HG03520 (cell line): Measurements from ENCODE around the gene RNF141.

Experiments
- ATAC-seq: cut with Tn5 transposase; IDR thresholded peaks from one replicate; pipeline ENCODE4 v1.9.1; 2021; ENCODE audit warnings: mild to moderate bottlenecking, moderate library complexity; ENCODE audit not compliant: unreplicated experiment

The RNF141 gene

DNA sequence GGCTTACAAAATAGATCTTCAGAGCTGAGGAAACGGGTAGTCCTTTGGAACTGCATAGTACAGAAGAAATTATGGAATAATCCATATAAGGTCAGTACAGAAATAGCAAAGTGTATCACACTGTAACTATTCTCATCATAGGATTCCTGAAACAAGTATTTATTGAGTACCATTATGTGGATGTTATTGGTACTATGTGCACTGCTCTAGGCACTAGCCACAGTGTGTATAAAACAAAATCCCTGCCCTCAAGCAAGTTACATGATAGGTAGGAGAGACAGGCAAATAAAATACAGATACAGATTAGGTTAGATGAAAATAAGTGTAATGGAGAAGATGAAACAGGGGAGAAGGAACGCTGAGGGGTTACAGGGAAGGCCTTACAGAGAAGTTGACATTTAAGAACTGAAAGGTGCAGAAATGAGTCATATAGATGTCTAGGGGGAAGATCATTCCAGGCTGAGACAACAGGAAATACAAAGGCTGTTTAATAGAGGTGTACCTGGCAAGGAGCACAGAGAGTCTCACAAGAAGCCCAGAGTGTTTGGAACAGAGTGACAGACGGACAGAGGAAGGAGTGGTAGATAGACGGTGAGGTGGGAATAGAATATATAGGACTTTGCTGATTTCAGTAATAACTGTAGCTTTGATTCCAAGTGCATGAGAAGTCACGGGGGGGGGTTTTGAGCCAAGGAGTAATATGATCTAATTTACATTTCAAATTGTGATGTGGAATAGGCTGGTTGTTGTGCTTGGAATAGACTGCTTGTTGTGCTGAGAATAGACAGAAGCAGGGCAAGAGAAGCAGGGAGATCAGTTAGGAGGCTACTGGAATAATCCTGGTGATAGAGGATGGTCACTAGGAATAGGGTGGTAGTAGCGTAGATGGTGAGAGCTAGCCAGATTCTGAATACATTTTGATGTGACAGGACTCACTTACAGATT is 13.7 kb downstream of the RNF141 start:
- ATAC-seq, result no peak

DNA sequence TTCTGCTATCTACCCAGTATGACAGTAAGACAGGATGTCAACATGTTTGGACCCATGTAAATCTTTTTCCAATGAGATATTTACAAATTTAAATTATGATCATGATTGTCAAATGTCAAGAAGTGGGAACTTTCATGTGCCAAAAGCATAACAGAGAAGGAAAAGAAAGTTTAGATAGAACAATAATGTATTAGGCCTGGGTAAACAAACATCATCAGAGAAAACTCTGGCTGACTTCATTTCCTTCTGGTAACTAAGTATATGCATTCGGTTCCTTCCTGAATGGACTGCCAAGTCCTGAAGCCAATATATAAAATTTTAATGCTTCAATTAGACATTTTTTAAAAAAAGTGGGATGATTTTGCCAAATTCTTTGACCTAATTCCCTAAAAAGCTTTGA is 16.5 kb downstream of the RNF141 start:
- ATAC-seq, result no peak

DNA sequence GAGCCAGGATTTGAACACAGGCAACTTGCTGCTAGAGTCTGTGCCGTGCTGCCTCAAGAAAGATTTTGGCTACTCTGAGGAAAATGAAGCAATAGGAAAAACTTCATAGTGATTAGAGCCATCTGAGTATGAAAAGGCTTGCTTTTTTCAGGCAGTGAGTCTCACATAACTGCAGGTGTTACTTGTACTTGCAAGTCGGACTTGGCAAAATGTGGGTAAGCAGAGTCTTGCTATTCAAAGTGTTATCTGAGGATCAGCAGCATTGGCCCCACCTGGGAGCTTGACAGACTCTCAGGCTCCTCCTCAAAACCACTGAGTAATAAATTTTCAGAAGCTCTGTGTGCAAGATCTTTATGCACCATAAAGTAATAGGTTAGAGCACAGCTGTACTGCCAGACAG is 18.1 kb downstream of the RNF141 start:
- ATAC-seq, result no peak

DNA sequence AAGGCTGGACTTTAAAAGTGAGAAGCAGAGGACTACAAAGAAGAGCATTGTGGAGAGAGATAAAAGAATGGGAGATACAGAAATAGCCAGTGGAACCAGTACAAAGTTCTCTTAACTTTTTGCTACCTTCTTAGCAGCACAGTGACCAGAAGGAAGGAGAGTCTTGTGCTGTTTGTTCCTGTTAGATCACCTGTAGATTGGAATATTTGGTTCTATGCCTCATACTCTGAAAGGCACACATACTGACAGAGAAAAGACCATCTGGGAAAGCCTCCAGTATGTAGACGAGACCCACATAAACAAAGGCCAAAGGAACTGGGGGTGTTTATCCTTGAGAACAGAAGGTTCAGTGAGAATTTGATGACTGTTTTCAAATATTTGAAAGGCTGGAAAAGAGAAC is 18.7 kb downstream of the RNF141 start:
- ATAC-seq, result no peak

DNA sequence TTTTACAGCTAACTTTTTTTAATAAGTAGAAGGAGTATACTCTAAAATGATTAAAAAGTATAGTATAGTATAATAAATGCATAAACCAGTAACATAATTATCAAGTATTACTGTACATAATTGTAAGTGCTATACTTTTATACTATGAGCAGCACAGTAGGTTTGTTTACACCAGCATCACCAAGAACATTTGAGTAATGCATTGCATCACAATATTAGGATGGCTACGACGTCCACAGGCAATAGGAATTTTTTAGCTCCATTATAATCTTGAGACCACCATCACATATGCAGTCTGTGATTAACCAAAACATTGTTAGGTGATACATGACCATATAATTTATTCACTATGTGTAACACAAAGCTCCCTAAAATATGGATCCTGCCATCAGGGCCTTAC is 20.4 kb downstream of the RNF141 start:
- no peak for ATAC-seq

DNA sequence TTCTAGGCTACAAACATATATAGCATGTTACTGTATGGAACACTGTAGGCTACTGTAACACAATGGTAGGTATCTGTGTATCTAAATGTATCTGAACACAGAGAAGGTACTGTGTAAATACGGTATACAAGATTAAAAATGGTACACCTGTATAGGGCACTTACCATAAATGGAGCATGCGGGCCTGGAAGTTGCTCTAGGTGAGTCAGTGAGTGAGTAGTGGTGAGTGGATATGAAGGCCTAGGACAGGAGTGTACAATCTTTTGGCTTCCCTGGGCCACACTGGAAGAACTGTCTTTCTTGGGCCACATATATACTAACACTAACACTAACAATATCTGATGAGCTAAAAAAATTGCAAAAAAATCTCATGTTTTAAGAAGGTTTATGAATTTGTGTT is 21.4 kb downstream of the RNF141 start:
- ATAC-seq, result no peak

DNA sequence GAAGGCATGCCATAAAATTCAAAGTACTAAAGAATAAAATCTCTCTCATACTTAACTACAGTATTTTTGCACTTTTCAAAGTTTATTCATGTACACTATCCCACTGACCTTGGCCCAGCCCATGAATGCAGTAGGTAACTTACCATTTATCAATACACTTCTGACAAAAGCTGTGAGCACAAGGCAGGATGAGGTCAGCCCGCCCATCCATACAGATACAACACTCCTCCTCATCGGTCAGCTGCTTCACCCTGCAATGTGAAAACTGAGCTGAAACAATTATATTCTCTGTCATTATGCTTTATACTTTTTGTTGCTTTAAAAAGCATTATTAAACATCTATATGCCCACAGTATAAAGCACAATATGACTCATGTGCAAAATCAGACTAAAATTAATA is 22.1 kb downstream of the RNF141 start:
- ATAC-seq, result no peak

DNA sequence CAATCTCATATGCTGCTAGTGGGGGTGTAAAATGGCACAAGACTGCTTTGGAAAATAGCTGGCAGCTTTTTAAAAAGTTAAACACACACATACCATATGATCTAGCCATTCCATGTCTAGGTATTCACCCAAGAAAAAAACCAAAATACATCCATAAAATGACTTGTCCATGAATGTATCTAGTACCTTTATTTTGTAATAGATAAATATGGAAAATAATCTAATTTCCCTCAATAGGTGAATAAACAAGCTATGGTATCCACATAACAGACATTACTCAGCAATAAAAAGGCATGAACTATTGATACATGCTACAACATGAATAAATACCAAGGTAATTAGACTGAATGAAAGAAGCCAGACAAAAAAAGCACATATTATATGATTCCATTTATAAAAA is 22.9 kb downstream of the RNF141 start:
- no peak for ATAC-seq

DNA sequence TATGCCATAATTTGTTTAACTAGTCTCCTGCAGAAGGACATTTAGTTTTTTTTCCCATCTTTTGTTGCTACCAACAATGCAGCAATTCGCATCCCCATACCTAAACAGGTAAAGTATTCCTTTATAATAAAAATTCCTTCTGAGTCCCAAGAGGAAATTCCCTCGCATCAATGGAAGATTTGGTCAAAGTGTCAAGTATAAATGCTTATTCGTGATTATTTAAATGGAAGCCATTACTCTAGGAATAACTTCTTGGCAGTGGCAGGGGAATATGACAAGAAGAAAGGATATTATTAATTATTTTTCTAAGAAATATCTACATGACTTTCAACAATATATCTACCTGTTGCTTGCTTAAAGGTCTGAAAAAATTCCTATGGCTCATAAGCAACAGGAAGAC is 25.6 kb downstream of the RNF141 start:
- ATAC-seq, result no peak

DNA sequence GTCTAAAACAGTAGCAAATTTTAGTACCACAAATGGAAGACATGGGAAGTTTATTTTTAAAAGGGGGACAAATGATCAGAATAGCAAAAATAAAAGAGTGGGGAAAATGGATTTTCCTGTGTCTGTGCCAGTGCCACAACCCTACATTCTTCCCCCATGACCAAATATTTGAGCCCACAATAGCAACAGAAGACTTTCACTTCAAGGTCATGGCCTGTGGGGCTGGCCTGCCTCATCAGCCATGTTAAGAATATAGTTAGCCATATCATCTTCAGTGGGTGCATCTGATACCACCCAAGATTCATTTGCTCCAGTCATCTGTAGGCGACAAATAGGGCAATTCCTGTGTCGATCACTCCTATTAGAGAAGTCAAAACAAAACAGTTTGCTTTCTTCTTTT is 26.3 kb downstream of the RNF141 start:
- ATAC-seq, result no peak

DNA sequence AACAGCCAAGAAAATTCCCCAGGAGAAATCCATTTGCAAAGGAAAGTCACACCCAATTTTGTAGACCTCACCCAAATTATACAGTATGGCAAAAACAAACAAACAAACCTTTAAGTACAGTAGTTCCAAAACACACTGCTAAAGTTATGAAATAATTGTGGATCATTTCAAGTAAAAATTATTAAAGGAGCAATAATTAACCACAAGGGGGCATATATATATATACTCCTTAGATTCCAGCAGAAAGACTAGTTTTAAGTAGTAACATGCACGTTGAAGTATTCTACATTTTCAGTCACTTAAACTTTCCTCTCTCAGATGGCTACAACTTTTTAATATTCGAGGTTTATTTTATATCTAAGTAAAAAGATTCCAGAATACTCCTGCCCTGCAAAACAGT is 26.8 kb downstream of the RNF141 start:
- ATAC-seq, result no peak

DNA sequence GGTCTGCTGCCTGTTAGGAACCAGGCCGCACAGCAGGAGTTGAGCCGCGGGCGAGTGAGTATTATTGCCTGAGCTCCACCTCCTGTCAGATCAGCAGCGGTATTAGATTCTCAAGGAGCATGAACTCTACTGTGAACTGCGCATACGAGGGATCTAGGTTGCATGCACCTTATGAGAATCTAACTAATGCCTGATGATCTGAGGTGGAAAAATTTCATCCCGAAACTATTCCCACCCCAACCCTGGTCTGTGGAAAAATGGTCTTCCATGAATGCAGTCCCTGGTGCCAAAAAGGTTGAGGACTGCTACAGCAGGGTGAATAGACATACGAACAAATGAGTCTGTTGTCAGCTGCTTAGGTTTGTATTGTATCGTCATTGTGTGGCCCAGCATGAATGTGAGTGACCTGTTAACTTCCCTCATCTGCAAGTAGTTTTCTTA is 29.8 kb downstream of the RNF141 start:
- no peak for ATAC-seq

DNA sequence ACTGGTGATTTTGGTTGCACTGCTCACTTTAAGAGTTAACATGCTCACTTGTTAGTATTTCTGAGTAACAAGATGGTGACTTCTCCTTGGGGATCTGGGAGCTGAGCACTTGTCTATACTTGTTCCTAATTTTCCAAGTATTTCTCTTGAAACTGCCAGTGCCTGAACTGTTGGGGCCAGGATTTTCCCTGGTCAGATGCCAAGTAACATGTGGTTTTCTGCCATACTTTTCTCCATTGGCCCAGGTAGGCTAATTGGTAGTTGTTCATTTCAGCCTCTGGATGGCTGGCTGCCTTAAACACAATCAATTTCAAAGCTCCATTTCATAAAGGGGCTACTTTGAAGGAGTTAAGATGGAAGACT is 35.0 kb downstream of the RNF141 start:
- ATAC-seq, result no peak

DNA sequence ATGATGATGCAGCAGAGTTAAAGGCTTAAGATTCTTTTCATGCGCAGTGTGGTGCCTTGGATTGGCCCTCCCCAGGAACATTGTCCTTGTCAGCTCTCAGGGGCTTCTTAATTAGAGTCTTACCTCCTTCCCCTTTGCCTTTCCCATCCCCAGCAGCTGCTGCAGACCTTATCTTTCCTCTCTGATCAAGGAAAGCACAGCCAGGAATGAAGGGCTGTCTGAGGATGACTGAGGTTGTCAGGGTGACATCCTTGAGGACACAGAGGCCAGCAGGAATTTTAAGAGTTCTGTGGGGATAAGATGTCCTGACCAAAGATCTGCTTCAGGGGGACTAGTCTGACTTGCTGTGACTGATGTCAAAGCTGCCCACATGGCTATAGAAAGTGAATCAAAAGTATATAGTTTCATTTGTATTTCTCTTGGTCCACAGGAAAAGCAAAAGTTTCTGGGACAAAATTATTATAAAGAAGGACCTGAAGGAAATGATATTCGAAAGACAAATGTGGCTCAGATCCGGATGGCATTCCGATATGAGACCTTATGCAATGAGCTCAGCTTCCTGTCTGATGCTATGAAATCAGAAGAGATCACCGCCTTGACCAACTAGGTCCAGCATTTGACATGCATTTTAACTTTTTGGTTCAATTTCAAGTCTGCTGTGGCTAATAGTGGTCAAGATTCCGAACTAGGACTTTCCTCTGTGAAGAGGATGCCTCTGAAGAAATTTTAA is 35.5 kb downstream of the RNF141 start:
- no peak for ATAC-seq

DNA sequence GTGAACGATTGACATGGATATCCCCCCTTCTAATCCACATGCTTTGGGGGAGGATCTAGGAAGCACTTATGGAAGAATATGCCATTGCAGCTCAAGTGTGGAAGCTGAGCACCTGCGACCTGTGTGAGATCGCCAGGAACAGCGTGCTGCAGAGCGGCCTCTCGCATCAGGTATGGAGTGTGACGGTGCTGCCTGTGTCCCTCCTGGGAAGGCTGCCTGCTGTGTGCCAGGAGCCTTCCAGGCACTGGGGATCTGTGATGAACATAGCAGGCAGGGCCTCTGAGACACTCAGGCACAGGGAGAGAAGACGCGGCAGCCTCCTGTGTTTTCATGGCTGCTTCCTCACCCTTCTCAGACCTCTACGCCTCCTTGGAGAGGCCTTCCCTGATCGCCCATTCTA is 36.5 kb downstream of the RNF141 start:
- no peak for ATAC-seq

DNA sequence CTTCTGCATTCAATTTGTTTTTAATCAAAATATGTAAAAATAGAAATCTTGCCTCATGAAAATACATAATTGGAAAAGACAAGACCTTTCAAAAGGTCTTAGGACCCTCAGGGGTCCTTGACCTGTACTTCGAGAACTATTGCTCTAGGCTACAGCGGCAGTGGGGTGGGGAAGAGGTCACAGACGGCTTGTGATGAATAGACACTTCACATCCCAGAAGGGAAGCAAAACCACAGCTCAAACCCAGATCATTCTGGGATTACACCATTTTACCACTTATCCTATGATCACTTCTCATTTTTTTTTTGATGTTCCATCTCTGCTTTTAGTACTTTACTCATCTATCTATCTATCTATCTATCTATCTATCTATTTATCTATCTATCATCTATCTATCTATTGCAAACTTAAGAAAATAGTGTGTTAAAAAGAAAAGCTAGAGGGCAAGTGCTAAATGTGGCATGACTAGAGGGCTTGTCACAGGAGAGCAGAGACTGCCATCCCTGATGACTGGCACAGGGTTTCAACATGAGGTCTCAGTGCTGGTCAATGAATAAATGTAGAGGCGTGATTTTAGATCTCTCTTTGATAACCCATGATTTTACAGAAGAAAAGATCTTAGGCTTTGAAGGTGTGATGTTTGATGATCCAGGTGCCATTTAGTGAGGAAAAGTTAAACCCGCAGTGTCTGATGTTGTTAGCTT is 37.1 kb downstream of the RNF141 start:
- ATAC-seq, result no peak

DNA sequence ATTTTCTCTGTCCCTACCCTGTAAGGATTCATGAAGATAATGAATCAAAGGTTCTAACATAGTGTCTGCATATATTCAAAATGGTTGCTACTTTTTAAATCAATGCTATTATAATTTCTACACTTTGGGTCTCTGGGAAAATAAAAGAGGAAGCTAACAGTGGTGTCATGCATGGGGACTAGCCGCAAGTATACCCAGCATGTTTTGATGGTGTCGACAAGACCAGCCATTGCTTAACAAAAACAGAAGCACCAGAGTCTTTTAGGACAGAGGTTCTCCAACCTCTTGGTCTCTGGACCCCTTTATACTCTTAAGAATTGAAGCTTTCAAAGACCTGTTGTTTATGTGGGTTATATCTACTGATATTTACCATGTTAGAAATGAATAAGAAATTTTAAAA is 37.8 kb downstream of the RNF141 start:
- ATAC-seq, result no peak

DNA sequence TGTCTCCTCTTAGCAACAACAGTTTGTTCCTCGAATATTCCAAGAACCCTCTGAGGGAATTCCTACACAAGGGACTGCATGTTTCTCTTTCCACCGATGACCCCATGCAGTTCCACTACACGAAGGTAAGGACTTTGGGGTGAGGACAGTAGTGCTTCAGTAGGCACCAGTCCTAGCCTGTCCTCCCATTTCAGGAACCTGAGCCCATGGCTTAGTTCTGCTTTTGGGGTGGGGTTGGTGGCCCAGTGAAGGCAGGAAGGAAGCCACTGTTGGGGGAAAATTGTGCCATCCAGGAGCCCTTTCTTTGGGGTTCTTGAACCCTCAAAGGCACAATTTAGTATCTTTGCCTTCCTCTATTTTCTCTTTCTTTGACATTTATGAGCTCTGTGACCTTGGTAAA is 38.2 kb downstream of the RNF141 start:
- ATAC-seq, result no peak

DNA sequence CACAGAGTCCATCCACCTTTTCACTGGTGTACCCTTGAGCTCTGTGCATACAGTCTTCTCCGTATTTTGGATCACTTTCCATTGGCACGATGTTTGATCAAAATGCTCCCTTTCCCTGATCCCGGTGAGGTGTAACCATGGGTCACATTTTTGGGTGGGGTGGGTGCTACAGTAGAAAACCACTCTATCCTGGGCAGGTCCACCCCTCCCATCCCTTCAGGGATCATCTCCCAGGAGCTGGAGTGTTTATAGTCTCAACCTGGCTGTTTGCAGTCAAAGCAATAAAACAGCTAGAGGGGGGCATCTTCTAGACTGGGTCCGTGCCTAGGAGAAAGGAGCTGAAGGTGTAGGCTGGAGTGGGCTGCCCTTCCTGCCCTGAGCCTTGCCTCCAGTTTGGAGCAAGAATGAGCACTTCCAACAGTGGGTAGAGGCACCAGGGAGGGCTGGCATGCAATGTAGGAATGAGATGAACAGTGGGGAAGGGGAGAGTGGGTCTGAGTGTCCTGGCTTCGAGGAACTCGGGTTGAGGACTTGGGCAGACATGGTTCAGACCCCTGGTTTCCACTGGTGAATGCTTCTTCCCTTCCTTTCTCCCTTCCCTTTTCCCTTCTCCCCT is 38.8 kb downstream of the RNF141 start:
- ATAC-seq, result no peak

DNA sequence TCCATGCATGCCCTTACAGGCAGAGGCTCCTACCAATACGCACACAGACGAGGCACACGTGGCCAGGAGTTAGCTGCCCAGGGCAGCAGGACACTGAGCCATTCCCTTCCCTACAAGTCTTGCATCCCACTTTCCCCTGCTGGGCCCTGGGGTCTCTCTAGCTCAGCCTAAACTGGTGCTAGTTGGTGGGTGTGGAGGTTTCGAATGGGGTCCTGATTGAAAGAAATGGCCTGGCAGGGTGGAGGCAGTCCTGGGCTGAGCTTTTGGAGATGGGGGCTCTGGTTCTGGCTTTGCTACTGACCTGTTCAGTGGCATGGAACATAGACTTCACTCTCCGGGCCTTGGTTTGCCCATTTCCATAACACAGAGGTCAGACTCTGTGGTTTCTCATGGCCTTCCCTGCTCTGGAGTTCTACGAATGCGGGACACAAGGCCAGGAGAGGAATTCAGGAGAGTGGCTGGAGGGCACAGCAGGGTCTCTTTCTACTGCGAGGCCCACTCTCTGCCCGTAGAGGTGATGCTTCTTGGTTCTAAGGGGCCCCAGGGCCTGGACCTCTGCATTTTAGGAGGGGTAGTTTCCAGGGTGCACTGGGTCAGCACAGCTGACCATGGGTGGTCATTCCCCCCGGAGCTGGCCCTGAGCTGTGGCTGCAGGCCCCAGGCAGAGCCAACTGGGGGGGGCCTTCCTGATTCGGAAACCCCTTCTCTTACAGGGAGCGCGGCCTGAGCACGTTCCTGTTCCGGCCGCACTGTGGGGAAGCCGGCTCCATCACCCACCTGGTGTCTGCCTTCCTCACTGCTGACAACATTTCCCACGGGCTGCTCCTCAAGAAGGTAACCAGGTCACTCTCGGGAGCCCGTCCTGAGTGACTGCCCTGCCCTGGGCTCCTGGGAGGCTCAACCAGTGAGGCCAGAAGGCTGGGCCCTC is 40.0 kb downstream of the RNF141 start:
- no peak for ATAC-seq
